ENCODE results near the gene RPH3AL. TPM values are rescaled to one million over a fixed set of nuclear protein-coding genes. Genes with fewer than 3 reads are reported as not detected.

Gene RPH3AL
- total RNA-seq, 6 donors from 2014 or later, result 33.6 to 93.2 (median 54.3) TPM

- no peak for ATAC-seq (ENCODE audit: low FRiP score in 2 of 2)
- TF ChIP-seq POLR2A (IDR thresholded peaks at IDR 0.05) (no peak), CTCF (IDR thresholded peaks at IDR 0.05) (no peak), POLR2AphosphoS5 (IDR thresholded peaks at IDR 0.05) (no peak), EP300 (IDR thresholded peaks at IDR 0.05) (no peak)
- 93% methylated on average over 18 of the region's 18 CpGs for WGBS, 2 donors
- DNase-seq, result peak in 1 of 2 donors; percentile 8
- H3K27ac ChIP-seq, result no peak overlapping the region
- H3K4me1 ChIP-seq, result no peaks in the 10 kb centered on the region
- H3K9me3 ChIP-seq, result no peaks in the 10 kb centered on the region
- peaks cover 0 to 13% (median 3%) of the 10 kb centered on the region in 4 donors for H3K36me3 ChIP-seq
- H3K27me3 ChIP-seq, result no peaks in the 10 kb centered on the region
- H3K4me3 ChIP-seq, result no peak overlapping the region
Measured at GRCh38 chr17:289409-289808, 63.2 kb downstream of the RPH3AL start.

- WGBS, 2 donors, result 61 to 75% methylated on average over 9 to 13 of the region's 17 CpGs
- Histone ChIP-seq H3K36me3 (peaks cover 0 to 9% (median 2%) of the 10 kb centered on the region in 4 donors), H3K27ac (no peak overlapping the region), H3K4me3 (no peak overlapping the region), H3K27me3 (no peaks in the 10 kb centered on the region), H3K4me1 (no peaks in the 10 kb centered on the region), H3K9me3 (no peaks in the 10 kb centered on the region)
- DNase-seq, result peak in 1 of 2 donors; percentile 5
- no peak for ATAC-seq (ENCODE audit: low FRiP score in 2 of 2)
- TF ChIP-seq CTCF (IDR thresholded peaks at IDR 0.05), result no peak
- no peak for TF ChIP-seq EP300 (IDR thresholded peaks at IDR 0.05)
- no peak for TF ChIP-seq POLR2AphosphoS5 (IDR thresholded peaks at IDR 0.05)
- TF ChIP-seq POLR2A (IDR thresholded peaks at IDR 0.05), result no peak
Measured at GRCh38 chr17:288802-289356, 63.7 kb downstream of the RPH3AL start.

- DNase-seq, result peak in 1 of 2 donors; percentile 15
Measured at GRCh38 chr17:286571-286970, 66.0 kb downstream of the RPH3AL start.

GRCh38 chr17:285751-286422 is 66.7 kb downstream of the RPH3AL start:
- no peak overlapping the region for H3K4me3 ChIP-seq
- WGBS, 2 donors, result 88 to 93% methylated on average over 21 to 29 of the region's 31 CpGs
- peaks cover 0 to 6% (median 4%) of the 10 kb centered on the region in 4 donors for H3K36me3 ChIP-seq
- no peak overlapping the region for H3K27ac ChIP-seq
- DNase-seq (peak in 1 of 2 donors; percentile 10), ATAC-seq (ENCODE audit: low FRiP score in 2 of 2) (peak in 1 of 2 donors; percentile 23)
- no peaks in the 10 kb centered on the region for H3K27me3 ChIP-seq
- TF ChIP-seq POLR2A (IDR thresholded peaks at IDR 0.05) (no peak), CTCF (IDR thresholded peaks at IDR 0.05) (no peak), POLR2AphosphoS5 (IDR thresholded peaks at IDR 0.05) (no peak), EP300 (IDR thresholded peaks at IDR 0.05) (no peak)
- no peaks in the 10 kb centered on the region for H3K9me3 ChIP-seq
- H3K4me1 ChIP-seq, result peaks cover under 1 to 3% (median 2%) of the 10 kb centered on the region in 4 donors

More at GRCh38 chr17:286571-286970, 66.0 kb downstream of the RPH3AL start:
- Histone ChIP-seq H3K27me3 (no peaks in the 10 kb centered on the region), H3K4me1 (peaks cover 0 to under 1% (median 0%) of the 10 kb centered on the region in 4 donors), H3K9me3 (no peaks in the 10 kb centered on the region), H3K36me3 (peaks cover 0 to 6% (median 3%) of the 10 kb centered on the region in 4 donors), H3K4me3 (no peak overlapping the region), H3K27ac (no peak overlapping the region)
- no peak for ATAC-seq (ENCODE audit: low FRiP score in 2 of 2)
- 89 to 91% methylated on average over 14 to 15 of the region's 16 CpGs for WGBS, 2 donors
- TF ChIP-seq EP300 (IDR thresholded peaks at IDR 0.05), result no peak
- TF ChIP-seq POLR2AphosphoS5 (IDR thresholded peaks at IDR 0.05), result no peak
- TF ChIP-seq POLR2A (IDR thresholded peaks at IDR 0.05), result no peak
- no peak for TF ChIP-seq CTCF (IDR thresholded peaks at IDR 0.05)
